ENCODE measurements around the gene ZBTB3. TPM values are rescaled to one million over a fixed set of nuclear protein-coding genes. Genes with fewer than 3 reads are reported as not detected.

ZBTB3 gene
- total and polyA plus RNA-seq, 9 of the 15 experiments (the other 6 are each of a cell fraction or from before 2014, with no cell fraction given): 1.9 to 10.0 (median 4.9) TPM

- TF ChIP-seq ZNF347 (CRISPR knock-in tag; IDR thresholded peaks at IDR 0.05; ENCODE audit: low read depth) (no peak), TAL1 (IDR thresholded peaks at IDR 0.05) (no peak), ZNF79 (CRISPR knock-in tag; IDR thresholded peaks at IDR 0.05; ENCODE audit: low read depth) (no peak), EP400 (IDR thresholded peaks at IDR 0.05) (peak; percentile 93), POLR2A (conservative IDR thresholded peaks at IDR 0.05) (peak; percentile 96), TARDBP (IDR thresholded peaks at IDR 0.05) (no peak), HDAC3 (IDR thresholded peaks at IDR 0.05; ENCODE audit: borderline replicate concordance, partially characterized antibody) (no peak), PRMT5 (CRISPR knock-in tag; IDR thresholded peaks at IDR 0.05) (no peak), SMARCA5 (IDR thresholded peaks at IDR 0.05) (no peak), HIVEP1 (CRISPR knock-in tag; IDR thresholded peaks at IDR 0.05) (no peak), SLC30A9 (CRISPR knock-in tag; IDR thresholded peaks at IDR 0.05) (no peak), HDAC6 (IDR thresholded peaks at IDR 0.05; ENCODE audit: low read depth, low read length) (no peak), MCM2 (IDR thresholded peaks at IDR 0.05; ENCODE audit: low read depth) (no peak), ZSCAN32 (CRISPR knock-in tag; IDR thresholded peaks at IDR 0.05) (no peak), PHTF2 (CRISPR knock-in tag; IDR thresholded peaks at IDR 0.05) (peak; percentile 76; the same call in 1 of the 2 replicates), ZNF507 (tag; conservative IDR thresholded peaks at IDR 0.05) (no peak), MLX (CRISPR knock-in tag; conservative IDR thresholded peaks at IDR 0.05) (peak in 1 of 2 experiments; percentile 64; a peak in 1 of 4 replicates), ZNF512 (tag; IDR thresholded peaks at IDR 0.05) (no peak), CHD1 (IDR thresholded peaks at IDR 0.05; ENCODE audit: low read length) (peak; percentile 82), SRSF7 (optimal IDR thresholded peaks at IDR 0.05; ENCODE audit: low read depth, low read length) (no peak), ARNT (IDR thresholded peaks at IDR 0.05) (no peak), SNIP1 (IDR thresholded peaks at IDR 0.05; ENCODE audit: low read depth) (no peak), RFX1 (IDR thresholded peaks at IDR 0.05) (no peak), MAFF (IDR thresholded peaks at IDR 0.05; ENCODE audit: low read length) (no peak), ZNF263 (CRISPR knock-in tag; IDR thresholded peaks at IDR 0.05; ENCODE audit: borderline replicate concordance) (peak; percentile 32; the same call in 1 of the 2 replicates), RBM17 (IDR thresholded peaks at IDR 0.05; ENCODE audit: borderline replicate concordance, low read depth, low read length) (no peak)
- TF ChIP-seq, protein P1, sequence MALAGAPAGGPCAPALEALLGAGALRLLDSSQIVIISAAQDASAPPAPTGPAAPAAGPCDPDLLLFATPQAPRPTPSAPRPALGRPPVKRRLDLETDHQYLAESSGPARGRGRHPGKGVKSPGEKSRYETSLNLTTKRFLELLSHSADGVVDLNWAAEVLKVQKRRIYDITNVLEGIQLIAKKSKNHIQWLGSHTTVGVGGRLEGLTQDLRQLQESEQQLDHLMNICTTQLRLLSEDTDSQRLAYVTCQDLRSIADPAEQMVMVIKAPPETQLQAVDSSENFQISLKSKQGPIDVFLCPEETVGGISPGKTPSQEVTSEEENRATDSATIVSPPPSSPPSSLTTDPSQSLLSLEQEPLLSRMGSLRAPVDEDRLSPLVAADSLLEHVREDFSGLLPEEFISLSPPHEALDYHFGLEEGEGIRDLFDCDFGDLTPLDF (CRISPR knock-in tag; IDR thresholded peaks at IDR 0.05): peak; percentile 79
- TF ChIP-seq, protein P2, sequence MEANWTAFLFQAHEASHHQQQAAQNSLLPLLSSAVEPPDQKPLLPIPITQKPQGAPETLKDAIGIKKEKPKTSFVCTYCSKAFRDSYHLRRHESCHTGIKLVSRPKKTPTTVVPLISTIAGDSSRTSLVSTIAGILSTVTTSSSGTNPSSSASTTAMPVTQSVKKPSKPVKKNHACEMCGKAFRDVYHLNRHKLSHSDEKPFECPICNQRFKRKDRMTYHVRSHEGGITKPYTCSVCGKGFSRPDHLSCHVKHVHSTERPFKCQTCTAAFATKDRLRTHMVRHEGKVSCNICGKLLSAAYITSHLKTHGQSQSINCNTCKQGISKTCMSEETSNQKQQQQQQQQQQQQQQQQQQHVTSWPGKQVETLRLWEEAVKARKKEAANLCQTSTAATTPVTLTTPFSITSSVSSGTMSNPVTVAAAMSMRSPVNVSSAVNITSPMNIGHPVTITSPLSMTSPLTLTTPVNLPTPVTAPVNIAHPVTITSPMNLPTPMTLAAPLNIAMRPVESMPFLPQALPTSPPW (CRISPR knock-in tag; IDR thresholded peaks at IDR 0.05): peak; percentile 80
Observed at GRCh38 chr11:62787005-62787759, 33.2 kb upstream of the ZBTB3 start, which contains the start of gene TMEM179B (continued).

All from K562 (cell line).